Neural cell (in vitro differentiated cells): ENCODE measurements around the gene HPD. TPM values are rescaled to one million over a fixed set of nuclear protein-coding genes. Genes with fewer than 3 reads are reported as not detected.

ENCODE experiments used
- H2AFZ ChIP-seq: fragments of 200-600, 300-800 bp; sonication (generic), shearing (Covaris generic); 2 replicates; pipeline ENCODE4 v1.6.0; 2014; ENCODE audit warnings: low read depth, mild to moderate bottlenecking, antibody characterized with exemption, low read length, moderate library complexity
- H3F3A ChIP-seq: fragments of 200-600 bp; shearing (Covaris generic); 2 replicates; pipeline ENCODE4 v1.6.1; 2016; ENCODE audit warnings: mild to moderate bottlenecking, moderate library complexity, mixed read lengths, antibody characterized with exemption, low read length; ENCODE audit not compliant: insufficient read depth, poor library complexity, severe bottlenecking
- H3K27ac ChIP-seq: fragments of 200-600, 300-800 bp; sonication (generic), shearing (Covaris generic); 2 replicates; pipeline ENCODE4 v1.5.1; 2014; ENCODE audit warnings: mild to moderate bottlenecking, low read length, moderate library complexity
- H3K27me3 ChIP-seq: fragments of 300-800, 200-600 bp; sonication (generic), shearing (Covaris generic); 2 replicates; pipeline ENCODE4 v1.6.0; 2014; ENCODE audit warnings: mild to moderate bottlenecking, low read depth, low read length, moderate library complexity; ENCODE audit not compliant: insufficient read depth
- H3K36me3 ChIP-seq: fragments of 300-800, 200-600 bp; sonication (generic), shearing (Covaris generic); 2 replicates; pipeline ENCODE4 v1.5.1; 2014; ENCODE audit warnings: mild to moderate bottlenecking, antibody characterized with exemption, low read length, moderate library complexity; ENCODE audit not compliant: insufficient read depth
- H3K4me2 ChIP-seq: fragments of 300-800, 200-600 bp; sonication (generic), shearing (Covaris generic); 2 replicates; pipeline ENCODE4 v1.6.0; 2014; ENCODE audit warnings: mild to moderate bottlenecking, low read length
- H3K4me3 ChIP-seq: fragments of 300-800, 200-600 bp; sonication (generic), shearing (Covaris generic); 2 replicates; pipeline ENCODE4 v1.5.1; 2014; ENCODE audit warnings: mild to moderate bottlenecking, low read length, moderate library complexity
- H3K79me2 ChIP-seq: fragments of 200-600 bp; shearing (Covaris generic); replicated peaks from 2 replicates; pipeline ENCODE4 v1.6.0; 2014; ENCODE audit warnings: mild to moderate bottlenecking, low read length, moderate library complexity; ENCODE audit not compliant: insufficient read depth
- H3K9ac ChIP-seq: fragments of 300-800, 200-600 bp; sonication (generic), shearing (Covaris generic); 2 replicates; pipeline ENCODE4 v1.6.1; 2016; ENCODE audit warnings: mild to moderate bottlenecking, low read length, mixed read lengths
- H3K9me2 ChIP-seq: fragments of 200-600 bp; shearing (Covaris generic); 2 replicates; pipeline ENCODE4 v1.6.1; 2016; ENCODE audit warnings: mild to moderate bottlenecking, low read length, mixed read lengths; ENCODE audit not compliant: insufficient read depth
- H3K9me3 ChIP-seq: fragments of 200-600, 300-800 bp; sonication (generic), shearing (Covaris generic); 2 replicates; pipeline ENCODE4 v1.6.1; 2016; ENCODE audit warnings: mild to moderate bottlenecking, mixed run types, low read length, moderate library complexity, mixed read lengths
- H4K20me1 ChIP-seq: fragments of 200-600 bp; shearing (Covaris generic); 2 replicates; pipeline ENCODE4 v1.6.1; 2016; ENCODE audit warnings: mild to moderate bottlenecking, mixed run types; ENCODE audit not compliant: insufficient read depth
- EP300 ChIP-seq: fragments of 450-650 bp; conservative IDR thresholded peaks from 2 replicates; pipeline ENCODE4 v1.6.1; 2014; ENCODE audit warnings: antibody characterized with exemption, mild to moderate bottlenecking, moderate library complexity; ENCODE audit not compliant: poor library complexity, severe bottlenecking
- EZH2 ChIP-seq: fragments of 200-600, 300-800 bp; shearing (Covaris generic), sonication (generic); IDR thresholded peaks from 2 replicates; pipeline ENCODE4 v1.6.1; 2014; ENCODE audit warnings: antibody characterized with exemption, low read length, borderline replicate concordance, mild to moderate bottlenecking; ENCODE audit not compliant: insufficient read depth, poor library complexity, severe bottlenecking
- MXI1 ChIP-seq: fragments of 450-650 bp; conservative IDR thresholded peaks from 2 replicates; pipeline ENCODE4 v1.6.1; 2014; ENCODE audit warnings: antibody characterized with exemption, mild to moderate bottlenecking; ENCODE audit not compliant: poor library complexity, severe bottlenecking
- POLR2AphosphoS5 ChIP-seq: IDR thresholded peaks from 2 replicates; pipeline ENCODE4 v1.6.1; 2012
- RAD21 ChIP-seq: fragments of 450-650 bp; conservative IDR thresholded peaks from 2 replicates; pipeline ENCODE4 v1.6.1; 2014; ENCODE audit warnings: antibody characterized with exemption, mild to moderate bottlenecking, moderate library complexity
- SMC3 ChIP-seq: fragments of 450-650 bp; conservative IDR thresholded peaks from 2 replicates; pipeline ENCODE4 v1.6.1; 2014; ENCODE audit warnings: antibody characterized with exemption, mild to moderate bottlenecking, moderate library complexity; ENCODE audit not compliant: poor library complexity
- TAF1 ChIP-seq: IDR thresholded peaks from 2 replicates; pipeline ENCODE4 v1.6.1; 2012; ENCODE audit warnings: low read depth
- polyA plus RNA-seq: library from polyadenylated mRNA; depleted of rRNA; stranded (reverse); fragments of >200 nt; gene quantifications from 2 replicates; pipeline ENCODE4 v1.2.3, GENCODE V29; 2014
- TF ChIP-seq, protein P1 (sequence below): IDR thresholded peaks from 2 replicates; pipeline ENCODE4 v1.6.1; 2012; ENCODE audit warnings: borderline replicate concordance
- TF ChIP-seq, protein P2 (sequence below): fragments of 450-650 bp; IDR thresholded peaks from 2 replicates; pipeline ENCODE4 v1.5.1; 2014; ENCODE audit warnings: antibody characterized with exemption, mild to moderate bottlenecking, moderate library complexity; ENCODE audit not compliant: poor library complexity, severe bottlenecking

Gene HPD
- polyA plus RNA-seq, 1 donor from 2014 or later, result not detected

DNA sequence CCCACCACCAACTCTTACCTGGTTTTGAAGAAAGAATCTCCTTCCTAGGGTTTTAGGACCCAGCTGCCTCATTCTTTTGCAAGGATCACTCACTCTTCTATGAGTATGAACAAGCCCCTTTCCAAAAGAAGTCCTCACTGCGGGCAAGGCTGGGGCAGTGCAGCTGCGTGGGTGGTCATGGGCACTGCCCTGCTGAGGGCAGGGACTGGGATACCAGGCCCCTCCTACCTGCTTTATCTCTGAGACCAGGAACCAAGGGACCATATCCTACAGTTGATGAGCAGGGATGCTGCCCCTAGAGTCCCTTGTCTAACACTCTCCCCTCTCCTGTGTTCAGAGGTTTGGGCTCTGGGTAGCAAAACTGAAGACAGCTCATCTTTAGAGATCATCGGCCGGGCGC is 20.5 kb downstream of the HPD start:
- TF ChIP-seq, protein P1, sequence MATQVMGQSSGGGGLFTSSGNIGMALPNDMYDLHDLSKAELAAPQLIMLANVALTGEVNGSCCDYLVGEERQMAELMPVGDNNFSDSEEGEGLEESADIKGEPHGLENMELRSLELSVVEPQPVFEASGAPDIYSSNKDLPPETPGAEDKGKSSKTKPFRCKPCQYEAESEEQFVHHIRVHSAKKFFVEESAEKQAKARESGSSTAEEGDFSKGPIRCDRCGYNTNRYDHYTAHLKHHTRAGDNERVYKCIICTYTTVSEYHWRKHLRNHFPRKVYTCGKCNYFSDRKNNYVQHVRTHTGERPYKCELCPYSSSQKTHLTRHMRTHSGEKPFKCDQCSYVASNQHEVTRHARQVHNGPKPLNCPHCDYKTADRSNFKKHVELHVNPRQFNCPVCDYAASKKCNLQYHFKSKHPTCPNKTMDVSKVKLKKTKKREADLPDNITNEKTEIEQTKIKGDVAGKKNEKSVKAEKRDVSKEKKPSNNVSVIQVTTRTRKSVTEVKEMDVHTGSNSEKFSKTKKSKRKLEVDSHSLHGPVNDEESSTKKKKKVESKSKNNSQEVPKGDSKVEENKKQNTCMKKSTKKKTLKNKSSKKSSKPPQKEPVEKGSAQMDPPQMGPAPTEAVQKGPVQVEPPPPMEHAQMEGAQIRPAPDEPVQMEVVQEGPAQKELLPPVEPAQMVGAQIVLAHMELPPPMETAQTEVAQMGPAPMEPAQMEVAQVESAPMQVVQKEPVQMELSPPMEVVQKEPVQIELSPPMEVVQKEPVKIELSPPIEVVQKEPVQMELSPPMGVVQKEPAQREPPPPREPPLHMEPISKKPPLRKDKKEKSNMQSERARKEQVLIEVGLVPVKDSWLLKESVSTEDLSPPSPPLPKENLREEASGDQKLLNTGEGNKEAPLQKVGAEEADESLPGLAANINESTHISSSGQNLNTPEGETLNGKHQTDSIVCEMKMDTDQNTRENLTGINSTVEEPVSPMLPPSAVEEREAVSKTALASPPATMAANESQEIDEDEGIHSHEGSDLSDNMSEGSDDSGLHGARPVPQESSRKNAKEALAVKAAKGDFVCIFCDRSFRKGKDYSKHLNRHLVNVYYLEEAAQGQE, result no peak
- TF ChIP-seq RAD21 (no peak), EP300 (no peak), TAF1 (no peak), POLR2AphosphoS5 (no peak), SMC3 (no peak), MXI1 (no peak), EZH2 (no peak)
- TF ChIP-seq, protein P2, sequence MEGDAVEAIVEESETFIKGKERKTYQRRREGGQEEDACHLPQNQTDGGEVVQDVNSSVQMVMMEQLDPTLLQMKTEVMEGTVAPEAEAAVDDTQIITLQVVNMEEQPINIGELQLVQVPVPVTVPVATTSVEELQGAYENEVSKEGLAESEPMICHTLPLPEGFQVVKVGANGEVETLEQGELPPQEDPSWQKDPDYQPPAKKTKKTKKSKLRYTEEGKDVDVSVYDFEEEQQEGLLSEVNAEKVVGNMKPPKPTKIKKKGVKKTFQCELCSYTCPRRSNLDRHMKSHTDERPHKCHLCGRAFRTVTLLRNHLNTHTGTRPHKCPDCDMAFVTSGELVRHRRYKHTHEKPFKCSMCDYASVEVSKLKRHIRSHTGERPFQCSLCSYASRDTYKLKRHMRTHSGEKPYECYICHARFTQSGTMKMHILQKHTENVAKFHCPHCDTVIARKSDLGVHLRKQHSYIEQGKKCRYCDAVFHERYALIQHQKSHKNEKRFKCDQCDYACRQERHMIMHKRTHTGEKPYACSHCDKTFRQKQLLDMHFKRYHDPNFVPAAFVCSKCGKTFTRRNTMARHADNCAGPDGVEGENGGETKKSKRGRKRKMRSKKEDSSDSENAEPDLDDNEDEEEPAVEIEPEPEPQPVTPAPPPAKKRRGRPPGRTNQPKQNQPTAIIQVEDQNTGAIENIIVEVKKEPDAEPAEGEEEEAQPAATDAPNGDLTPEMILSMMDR, result no peak
- Histone ChIP-seq H3F3A (no peaks in the 10 kb centered on the region), H3K36me3 (no peaks in the 10 kb centered on the region), H3K4me2 (no peak overlapping the region), H4K20me1 (no peaks in the 10 kb centered on the region), H3K4me3 (no peak overlapping the region), H2AFZ (no peak overlapping the region), H3K9me2 (no peaks in the 10 kb centered on the region), H3K9me3 (no peaks in the 10 kb centered on the region), H3K9ac (no peak overlapping the region), H3K27ac (no peak overlapping the region), H3K27me3 (no peaks in the 10 kb centered on the region), H3K79me2 (no peaks in the 10 kb centered on the region)

DNA sequence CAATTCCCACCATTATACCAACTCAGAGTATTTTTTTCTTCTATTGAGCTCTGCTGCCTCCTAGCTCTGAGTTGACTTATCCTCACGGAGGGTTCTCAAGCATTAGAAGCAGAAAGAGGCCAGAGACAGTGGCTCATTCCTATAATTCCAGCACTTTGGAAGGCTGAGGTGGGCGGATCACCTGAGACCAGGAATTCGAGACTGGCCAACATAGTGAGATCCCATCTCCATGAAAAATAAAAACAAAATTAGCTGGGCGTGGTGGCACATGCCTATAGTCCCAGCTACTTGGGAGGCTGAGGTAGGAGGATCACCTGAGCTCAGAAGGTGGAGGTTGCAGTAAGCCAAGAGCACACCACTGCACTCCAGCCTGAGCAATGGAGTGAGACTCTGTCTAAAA is 21.0 kb downstream of the HPD start:
- no peak overlapping the region for H3K9ac ChIP-seq
- no peak overlapping the region for H2AFZ ChIP-seq
- no peaks in the 10 kb centered on the region for H3K79me2 ChIP-seq
- TF ChIP-seq, protein P1, result no peak
- TF ChIP-seq RAD21, result no peak
- TF ChIP-seq SMC3, result no peak
- TF ChIP-seq MXI1, result no peak
- no peak for TF ChIP-seq POLR2AphosphoS5
- TF ChIP-seq TAF1, result no peak
- no peak for TF ChIP-seq EP300
- H3K27ac ChIP-seq, result no peak overlapping the region
- no peaks in the 10 kb centered on the region for H3K9me3 ChIP-seq
- H3K27me3 ChIP-seq, result no peaks in the 10 kb centered on the region
- no peak overlapping the region for H3K4me2 ChIP-seq
- H3K4me3 ChIP-seq, result no peak overlapping the region
- H3K36me3 ChIP-seq, result no peaks in the 10 kb centered on the region
- no peaks in the 10 kb centered on the region for H3F3A ChIP-seq
- no peaks in the 10 kb centered on the region for H3K9me2 ChIP-seq
- H4K20me1 ChIP-seq, result no peaks in the 10 kb centered on the region
